22Rv1 (cell line): Measurements from ENCODE around the gene GGT7.
A peak's percentile ranks its signal among the peaks of the same experiment; 100 is the strongest.
"Not testable (repeated sequence)": the region's sequence is repeated elsewhere in the genome, so short reads cannot be mapped to it uniquely, and the experiment has no call there.

ENCODE experiments used
- H3K27ac ChIP-seq: fragments of 450-650 bp; 2 replicates; pipeline ENCODE4 v1.5.1; 2017
- ZFX ChIP-seq: fragments of 450-650 bp; IDR thresholded peaks from 2 replicates; pipeline ENCODE4 v1.6.1; 2017; ENCODE audit warnings: antibody characterized with exemption, borderline replicate concordance
- TF ChIP-seq, protein P1 (sequence below): fragments of 450-650 bp; IDR thresholded peaks from 2 replicates; pipeline ENCODE4 v1.5.1; 2017; ENCODE audit warnings: mild to moderate bottlenecking

Gene GGT7

DNA sequence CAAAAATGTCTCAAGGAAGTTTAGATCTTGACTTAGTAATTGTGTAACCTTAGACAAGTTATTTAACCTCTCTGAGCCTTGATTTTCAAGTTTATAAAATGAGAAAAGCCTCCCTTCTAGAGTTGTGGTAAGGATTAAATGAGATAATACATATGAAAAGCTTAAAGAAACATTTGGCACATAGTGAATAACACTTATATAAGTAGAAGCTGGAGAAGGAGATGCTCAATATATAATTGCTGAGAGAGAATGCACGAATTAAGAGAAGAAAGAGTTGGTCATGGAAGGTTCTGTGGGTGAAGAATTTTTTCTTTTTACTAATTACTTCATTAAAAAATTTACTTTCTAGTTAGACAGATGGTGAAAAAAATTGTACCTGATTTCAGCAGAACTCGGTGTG is 9.0 kb upstream of the GGT7 start:
- TF ChIP-seq ZFX, result no peak
- TF ChIP-seq, protein P1, sequence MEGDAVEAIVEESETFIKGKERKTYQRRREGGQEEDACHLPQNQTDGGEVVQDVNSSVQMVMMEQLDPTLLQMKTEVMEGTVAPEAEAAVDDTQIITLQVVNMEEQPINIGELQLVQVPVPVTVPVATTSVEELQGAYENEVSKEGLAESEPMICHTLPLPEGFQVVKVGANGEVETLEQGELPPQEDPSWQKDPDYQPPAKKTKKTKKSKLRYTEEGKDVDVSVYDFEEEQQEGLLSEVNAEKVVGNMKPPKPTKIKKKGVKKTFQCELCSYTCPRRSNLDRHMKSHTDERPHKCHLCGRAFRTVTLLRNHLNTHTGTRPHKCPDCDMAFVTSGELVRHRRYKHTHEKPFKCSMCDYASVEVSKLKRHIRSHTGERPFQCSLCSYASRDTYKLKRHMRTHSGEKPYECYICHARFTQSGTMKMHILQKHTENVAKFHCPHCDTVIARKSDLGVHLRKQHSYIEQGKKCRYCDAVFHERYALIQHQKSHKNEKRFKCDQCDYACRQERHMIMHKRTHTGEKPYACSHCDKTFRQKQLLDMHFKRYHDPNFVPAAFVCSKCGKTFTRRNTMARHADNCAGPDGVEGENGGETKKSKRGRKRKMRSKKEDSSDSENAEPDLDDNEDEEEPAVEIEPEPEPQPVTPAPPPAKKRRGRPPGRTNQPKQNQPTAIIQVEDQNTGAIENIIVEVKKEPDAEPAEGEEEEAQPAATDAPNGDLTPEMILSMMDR, result no peak
- no peak overlapping the region for H3K27ac ChIP-seq

DNA sequence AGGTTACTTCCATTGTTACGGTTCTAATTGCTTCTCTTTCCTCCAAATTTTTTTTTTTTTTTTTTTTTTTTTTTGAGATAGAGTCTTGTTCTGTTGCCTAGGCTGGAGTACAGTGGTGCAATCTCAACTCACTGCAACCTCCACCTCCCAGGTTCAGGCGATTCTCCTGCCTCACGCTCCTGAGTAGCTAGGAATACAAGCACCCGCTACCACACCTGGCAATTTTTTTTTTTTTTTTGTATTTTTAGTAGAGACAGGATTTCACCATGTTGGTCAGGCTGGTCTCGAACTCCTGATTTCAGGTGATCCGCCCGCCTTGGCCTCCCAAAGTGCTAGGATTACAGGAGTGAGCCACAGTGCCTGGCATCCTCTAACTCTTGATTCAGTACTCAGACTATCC is 8.3 kb upstream of the GGT7 start:
- H3K27ac ChIP-seq, result not testable (repeated sequence)

DNA sequence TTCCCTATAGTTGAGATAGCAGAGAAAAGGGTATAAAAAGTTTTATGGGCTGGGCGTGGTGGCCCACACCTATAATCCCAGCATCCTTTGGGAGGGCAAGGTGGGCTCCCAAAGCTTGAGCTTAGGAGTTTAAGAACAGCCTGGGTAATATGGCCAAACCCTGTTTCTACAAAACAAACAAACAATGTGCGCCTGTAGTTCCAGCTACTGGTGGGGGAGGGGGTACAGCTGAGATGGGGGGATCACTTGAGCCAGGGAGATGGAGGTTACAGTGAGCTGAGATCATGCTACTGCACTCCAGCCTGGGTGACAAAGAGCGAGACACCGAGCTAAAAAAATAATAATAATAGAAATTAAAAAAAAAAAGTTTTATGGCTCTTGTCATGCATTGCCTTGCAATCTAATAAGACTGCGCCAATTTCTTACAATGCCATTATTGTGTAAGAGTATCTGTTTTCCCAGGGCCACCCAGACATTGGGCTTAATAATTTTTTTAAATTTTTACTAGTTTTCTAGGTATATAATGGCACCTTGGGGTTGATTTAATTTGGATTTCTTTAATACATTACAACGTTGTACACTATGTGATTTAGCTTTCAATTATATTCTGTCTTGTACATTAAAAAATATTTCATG is 7.7 kb upstream of the GGT7 start:
- no peak overlapping the region for H3K27ac ChIP-seq
- no peak for TF ChIP-seq ZFX
- TF ChIP-seq, protein P1, result no peak

DNA sequence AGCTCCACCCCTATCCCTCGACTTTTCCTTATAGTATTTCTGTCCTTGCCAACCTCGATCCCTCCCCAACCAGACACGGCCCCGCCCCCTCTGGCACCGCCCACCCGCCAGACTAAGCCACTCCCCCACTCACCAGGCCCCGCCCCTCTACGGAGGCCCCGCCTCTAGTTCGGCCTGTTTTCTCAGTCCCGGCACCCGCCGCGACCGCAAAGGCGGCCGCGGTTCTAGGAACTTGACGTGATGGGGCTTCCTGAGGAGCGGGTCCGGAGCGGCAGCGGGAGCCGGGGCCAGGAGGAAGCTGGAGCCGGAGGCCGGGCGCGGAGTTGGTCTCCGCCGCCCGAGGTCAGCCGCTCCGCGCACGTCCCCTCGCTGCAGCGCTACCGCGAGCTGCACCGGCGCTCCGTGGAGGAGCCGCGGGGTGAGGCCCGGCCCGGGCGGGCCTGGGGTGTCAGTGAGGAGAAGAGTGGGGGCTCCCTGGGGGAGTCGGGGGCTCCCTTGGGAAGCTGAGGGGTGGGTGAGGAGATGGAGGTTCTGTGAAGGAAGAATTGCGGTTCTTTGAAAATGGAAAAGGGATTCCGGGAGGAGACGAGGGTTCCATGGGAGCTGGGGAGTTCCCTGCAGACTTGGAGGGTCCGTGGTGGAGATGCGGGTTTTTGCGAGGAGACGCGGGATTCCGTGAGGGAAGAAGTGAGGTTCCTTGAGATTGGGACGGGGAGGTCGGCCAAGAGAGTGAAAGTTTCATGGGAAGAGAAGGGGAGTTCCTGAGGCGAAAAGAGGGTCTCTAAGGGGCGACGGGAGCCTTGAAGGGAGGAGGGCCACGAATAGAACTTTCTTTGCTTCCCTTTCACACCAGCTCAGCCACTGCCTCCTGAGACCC is 4.0 kb upstream of the GGT7 start, which contains the start of gene ACSS2:
Gene ACSS2, plus strand, starts transcription at position 207 of the 877 bp plus-strand sequence. Its CDS starts 34 bp downstream, at position 241.
- H3K27ac ChIP-seq, result peak within 1 kb of the TSS; percentile 85

DNA sequence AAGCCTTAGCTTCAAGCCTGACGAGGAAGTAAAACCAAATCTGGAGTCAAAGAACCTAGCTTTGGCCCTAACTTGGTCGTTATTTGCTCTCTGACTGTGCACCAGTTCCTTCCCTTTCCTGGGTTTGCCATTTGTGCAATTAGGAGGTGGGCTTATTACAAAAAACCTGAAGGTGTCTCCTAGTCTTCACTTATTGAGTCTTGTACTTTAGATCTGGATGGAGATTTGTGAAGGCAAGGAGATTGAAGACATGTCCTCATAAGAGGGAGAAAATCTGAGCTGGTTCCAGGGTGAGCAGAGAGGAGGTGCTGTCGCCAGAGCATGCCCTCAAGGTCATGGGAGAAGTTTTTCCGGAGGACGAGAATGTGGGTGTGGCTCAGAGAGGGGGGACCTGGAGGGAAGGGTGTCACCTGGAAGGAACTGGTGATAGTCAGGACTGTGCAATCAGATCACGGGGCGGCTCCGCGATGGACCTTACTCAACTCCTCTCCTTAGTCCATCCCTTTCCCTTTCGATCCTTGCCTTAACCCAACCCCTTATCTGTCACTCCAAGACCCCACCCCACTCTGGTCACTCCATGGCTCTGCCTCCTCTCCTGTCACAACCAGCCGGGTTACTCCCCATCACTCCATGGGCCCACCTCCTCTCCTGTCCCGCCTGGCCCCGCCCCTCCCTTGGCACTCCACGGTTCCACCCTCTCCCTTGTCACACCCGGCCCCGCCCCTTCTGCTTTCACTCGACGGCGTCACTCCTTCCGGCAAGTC is 3.2 kb upstream of the GGT7 start:
- TF ChIP-seq, protein P1, result peak; percentile 34
- no peak for TF ChIP-seq ZFX

More for the DNA sequence above, 4.0 kb upstream of the GGT7 start, which contains the start of gene ACSS2:
- TF ChIP-seq, protein P1, result no peak
- TF ChIP-seq ZFX, result no peak

DNA sequence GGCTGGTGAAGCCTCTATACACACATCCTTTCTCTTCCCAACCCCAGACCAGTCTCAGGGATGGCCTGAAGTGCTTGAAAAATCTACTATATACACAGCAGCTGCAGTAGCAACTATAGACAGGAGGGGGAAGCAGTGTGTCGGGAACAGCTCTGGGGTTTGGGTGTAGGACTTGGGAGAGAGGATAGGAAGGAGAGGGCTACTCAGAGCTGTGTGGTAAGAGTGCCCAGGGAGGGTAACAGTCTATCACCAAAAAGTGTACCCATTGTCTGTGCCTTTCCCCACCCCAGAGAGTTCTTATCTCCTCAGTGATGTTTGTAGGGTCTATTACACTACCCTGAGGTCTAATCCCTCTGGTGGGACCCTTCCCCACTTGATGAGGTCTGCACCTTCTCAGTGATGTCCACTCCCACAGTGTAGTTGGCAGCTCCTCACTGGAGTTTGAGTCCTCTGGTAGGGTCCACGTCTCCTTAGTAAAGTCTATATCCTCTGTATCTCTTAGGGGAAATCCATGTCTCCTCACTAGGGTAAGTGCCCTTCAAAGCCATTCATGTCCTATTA is 1.5 kb upstream of the GGT7 start:
- peak overlapping the region; percentile 85 for H3K27ac ChIP-seq
- TF ChIP-seq, protein P1, result peak; percentile 83
- no peak for TF ChIP-seq ZFX

More for the DNA sequence above, 3.2 kb upstream of the GGT7 start:
- peak overlapping the region; percentile 85 for H3K27ac ChIP-seq

DNA sequence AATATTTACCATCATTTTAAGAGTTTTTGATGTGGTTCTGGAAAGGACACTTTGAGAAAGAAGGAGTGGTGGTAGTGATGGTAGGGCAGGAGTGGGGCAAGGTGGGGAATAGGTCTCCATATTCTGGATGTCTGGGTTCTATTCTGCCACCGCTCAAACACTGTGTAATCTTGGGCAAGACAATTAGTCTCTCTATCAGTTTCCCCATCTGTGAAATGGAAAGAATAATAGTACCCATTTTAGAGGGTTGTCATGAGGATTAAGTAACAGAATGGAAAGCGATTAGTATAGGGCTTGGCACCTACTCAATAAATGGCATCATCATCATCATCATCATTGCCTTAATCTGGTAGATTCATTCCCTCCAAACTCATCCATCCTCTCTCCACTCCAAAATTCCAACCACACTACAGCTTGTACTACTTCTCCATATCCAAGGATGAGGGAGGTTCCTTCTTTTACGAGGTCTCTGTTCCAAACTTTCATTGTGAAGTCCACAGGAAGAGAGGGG is 982 bp upstream of the GGT7 start:
- TF ChIP-seq, protein P1, result no peak
- no peak for TF ChIP-seq ZFX
- H3K27ac ChIP-seq, result no peak overlapping the region
